ENCODE results near the gene PDE4D.

PDE4D gene

GRCh38 chr5:59782856-59783255 lies 110.7 kb downstream of the PDE4D start:
- H3K27ac Mint-ChIP-seq = no peak overlapping the region
- H3K4me1 Mint-ChIP-seq = no peaks in the 10 kb centered on the region
- no peaks in the 10 kb centered on the region for H3K9me3 Mint-ChIP-seq
- CTCF ChIA-PET = no interaction called here
- DNase-seq = no peak
- H3K4me3 Mint-ChIP-seq = no peak overlapping the region
- H3K27me3 Mint-ChIP-seq = no peaks in the 10 kb centered on the region
- no peaks in the 10 kb centered on the region for H3K36me3 Mint-ChIP-seq

GRCh38 chr5:59779453-59779852 lies 114.1 kb downstream of the PDE4D start:
- H3K4me1 Mint-ChIP-seq = no peaks in the 10 kb centered on the region
- no peak overlapping the region for H3K27ac Mint-ChIP-seq
- DNase-seq = no peak
- no peaks in the 10 kb centered on the region for H3K36me3 Mint-ChIP-seq
- CTCF ChIA-PET = no interaction called here
- no peaks in the 10 kb centered on the region for H3K27me3 Mint-ChIP-seq
- H3K9me3 Mint-ChIP-seq = no peaks in the 10 kb centered on the region
- H3K4me3 Mint-ChIP-seq = no peak overlapping the region

- no peak overlapping the region for H3K4me3 Mint-ChIP-seq
- CTCF ChIA-PET = interaction anchor here (0.7 kb wide), 1 partner anchor 9 kb away, joined by 3 read pairs; no protein-coding TSS in a partner anchor
- no peaks in the 10 kb centered on the region for H3K27me3 Mint-ChIP-seq
- H3K4me1 Mint-ChIP-seq = no peaks in the 10 kb centered on the region
- H3K27ac Mint-ChIP-seq = no peak overlapping the region
- no peak for DNase-seq
- no peaks in the 10 kb centered on the region for H3K9me3 Mint-ChIP-seq
- no peaks in the 10 kb centered on the region for H3K36me3 Mint-ChIP-seq
Measured at GRCh38 chr5:59777028-59777427, 116.5 kb downstream of the PDE4D start.

GRCh38 chr5:59773294-59773693 lies 120.2 kb downstream of the PDE4D start:
- CTCF ChIA-PET = no interaction called here
- Mint-ChIP-seq H3K4me1 (peaks cover 3% of the 10 kb centered on the region), H3K27ac (no peak overlapping the region), H3K9me3 (no peaks in the 10 kb centered on the region), H3K36me3 (no peaks in the 10 kb centered on the region), H3K27me3 (peaks cover 21% of the 10 kb centered on the region), H3K4me3 (no peak overlapping the region)
- DNase-seq = no peak

DNA sequence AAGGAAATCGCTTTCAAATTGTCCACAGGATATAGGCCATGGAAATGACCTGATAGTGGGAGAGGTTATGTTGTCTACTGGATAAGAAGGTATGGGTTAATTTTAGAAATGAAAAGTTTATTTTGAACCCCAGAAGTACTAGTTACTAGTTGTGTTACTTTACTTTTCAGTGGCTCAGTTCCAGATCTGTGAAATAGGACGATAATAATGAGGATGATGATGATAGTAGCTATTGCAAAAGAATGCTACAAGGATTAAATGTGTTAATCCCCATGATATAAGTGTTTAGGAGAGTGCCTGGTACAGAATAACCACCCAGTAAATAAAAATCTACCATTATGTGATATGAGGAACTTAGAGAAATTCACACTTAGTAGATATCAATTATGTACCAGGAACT lies 120.8 kb downstream of the PDE4D start:
- H3K4me1 Mint-ChIP-seq = peaks cover 3% of the 10 kb centered on the region
- no peaks in the 10 kb centered on the region for H3K9me3 Mint-ChIP-seq
- no peak overlapping the region for H3K4me3 Mint-ChIP-seq
- peaks cover 26% of the 10 kb centered on the region for H3K27me3 Mint-ChIP-seq
- DNase-seq = no peak
- no peak overlapping the region for H3K27ac Mint-ChIP-seq
- no peaks in the 10 kb centered on the region for H3K36me3 Mint-ChIP-seq
- CTCF ChIA-PET = no interaction called here

DNA sequence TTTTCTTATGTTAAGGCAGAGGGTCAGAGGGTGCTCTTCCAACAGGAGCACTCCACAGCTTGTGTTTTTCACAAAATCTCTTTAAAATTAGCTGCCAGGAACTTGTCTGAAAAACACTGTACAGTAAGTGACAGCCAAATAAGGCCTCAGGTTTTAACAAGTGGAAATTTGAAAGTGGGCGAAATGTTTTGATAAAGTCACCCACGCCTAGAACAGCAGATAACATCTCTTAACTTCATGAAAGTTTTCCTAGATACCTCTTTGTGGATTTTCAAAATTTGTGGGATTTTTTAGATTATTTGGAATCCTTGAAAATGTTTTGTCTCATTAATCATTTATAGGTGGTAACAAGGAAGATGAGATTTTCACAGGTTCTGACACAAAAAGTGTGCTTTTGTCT lies 121.3 kb downstream of the PDE4D start:
- H3K36me3 Mint-ChIP-seq = no peaks in the 10 kb centered on the region
- peaks cover 28% of the 10 kb centered on the region for H3K27me3 Mint-ChIP-seq
- H3K4me1 Mint-ChIP-seq = peaks cover 3% of the 10 kb centered on the region
- no peak for DNase-seq
- no peak overlapping the region for H3K27ac Mint-ChIP-seq
- no peak overlapping the region for H3K4me3 Mint-ChIP-seq
- H3K9me3 Mint-ChIP-seq = no peaks in the 10 kb centered on the region
- CTCF ChIA-PET = no interaction called here

GRCh38 chr5:59770953-59771352 lies 122.6 kb downstream of the PDE4D start:
- H3K27ac Mint-ChIP-seq = no peak overlapping the region
- H3K4me3 Mint-ChIP-seq = no peak overlapping the region
- H3K4me1 Mint-ChIP-seq = peaks cover 3% of the 10 kb centered on the region
- H3K27me3 Mint-ChIP-seq = peaks cover 33% of the 10 kb centered on the region
- no peaks in the 10 kb centered on the region for H3K9me3 Mint-ChIP-seq
- CTCF ChIA-PET = interaction anchor here (0.8 to 1.0 kb wide), 2 partner anchors 15 to 39 kb away, joined by 3 read pairs; no protein-coding TSS in a partner anchor
- no peak for DNase-seq
- H3K36me3 Mint-ChIP-seq = no peaks in the 10 kb centered on the region

DNA sequence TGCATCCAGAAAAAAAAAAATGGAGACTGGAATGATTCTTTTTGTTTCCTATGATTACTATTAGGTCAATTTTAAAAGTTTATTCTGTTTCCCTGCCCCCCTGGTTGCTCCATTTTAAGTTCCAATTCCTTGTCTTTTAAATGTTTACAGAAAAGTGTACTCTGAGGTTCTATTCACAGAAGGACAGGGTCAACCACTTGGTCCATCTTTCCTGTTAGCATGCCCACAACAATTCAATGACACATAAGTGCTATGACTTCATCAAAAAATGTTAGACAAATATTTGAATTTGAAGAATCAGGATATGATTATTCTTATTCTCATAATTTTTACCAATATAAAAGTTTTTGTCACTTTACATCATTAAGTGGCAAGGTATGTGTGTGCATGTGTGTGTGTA lies 123.7 kb downstream of the PDE4D start:
- no peaks in the 10 kb centered on the region for H3K36me3 Mint-ChIP-seq
- H3K4me1 Mint-ChIP-seq = peaks cover 3% of the 10 kb centered on the region
- CTCF ChIA-PET = no interaction called here
- H3K27me3 Mint-ChIP-seq = peaks cover 33% of the 10 kb centered on the region
- no peaks in the 10 kb centered on the region for H3K9me3 Mint-ChIP-seq
- no peak overlapping the region for H3K27ac Mint-ChIP-seq
- no peak overlapping the region for H3K4me3 Mint-ChIP-seq
- DNase-seq = no peak

DNA sequence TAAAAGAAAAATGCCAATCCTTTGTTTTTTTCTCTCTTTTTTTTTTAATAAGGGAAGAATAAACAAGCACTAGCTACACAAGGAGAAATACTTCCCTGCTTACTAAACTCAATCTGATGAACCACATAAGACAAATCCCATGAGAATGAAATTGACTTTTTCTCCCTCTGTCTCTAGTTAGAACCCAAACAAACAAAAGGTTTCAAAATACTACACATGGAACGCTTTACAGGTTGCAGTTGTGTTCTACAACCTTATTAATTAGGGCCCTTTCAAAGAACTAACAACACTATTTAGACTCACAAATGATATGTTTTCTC lies 124.5 kb downstream of the PDE4D start:
- H3K4me3 Mint-ChIP-seq = peak overlapping the region; percentile 56
- no peaks in the 10 kb centered on the region for H3K36me3 Mint-ChIP-seq
- H3K9me3 Mint-ChIP-seq = no peaks in the 10 kb centered on the region
- H3K27ac Mint-ChIP-seq = no peak overlapping the region
- CTCF ChIA-PET = interaction anchor here (0.6 kb wide), 1 partner anchor 39 kb away, joined by 3 read pairs; no protein-coding TSS in a partner anchor
- DNase-seq = no peak
- peaks cover 3% of the 10 kb centered on the region for H3K4me1 Mint-ChIP-seq
- peaks cover 33% of the 10 kb centered on the region for H3K27me3 Mint-ChIP-seq

- no peak overlapping the region for H3K27ac Mint-ChIP-seq
- peak; percentile 33 for DNase-seq
- CTCF ChIA-PET = no interaction called here
Measured at GRCh38 chr5:59768152-59769040, 125.1 kb downstream of the PDE4D start.

DNA sequence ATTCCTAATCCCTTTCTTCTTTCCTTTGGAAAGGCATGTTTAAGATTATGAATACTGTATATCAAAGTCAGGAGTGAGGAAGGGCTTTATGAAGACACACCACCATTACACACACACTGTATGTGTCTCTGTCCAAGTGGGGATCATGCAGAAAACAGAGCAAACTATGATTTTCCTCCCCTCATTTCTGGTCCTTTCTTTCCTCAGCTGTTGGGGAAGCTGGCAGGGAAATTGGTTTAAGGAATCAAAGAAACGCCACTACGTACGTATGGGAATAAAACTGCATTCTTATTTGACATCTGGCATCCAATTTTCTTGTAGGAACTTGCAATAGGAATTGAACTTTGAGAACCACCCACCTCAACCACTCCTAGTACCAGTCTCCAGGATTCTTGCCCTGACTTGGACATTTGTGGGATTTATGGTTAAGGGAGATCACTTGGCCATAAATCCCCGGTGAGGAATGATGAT lies 125.8 kb downstream of the PDE4D start:
- Mint-ChIP-seq H3K9me3 (no peaks in the 10 kb centered on the region), H3K27me3 (peaks cover 33% of the 10 kb centered on the region), H3K4me1 (peaks cover 3% of the 10 kb centered on the region), H3K27ac (no peak overlapping the region), H3K36me3 (no peaks in the 10 kb centered on the region), H3K4me3 (peak overlapping the region; percentile 56)
- CTCF ChIA-PET = no interaction called here
- DNase-seq = no peak

More at GRCh38 chr5:59768152-59769040, 125.1 kb downstream of the PDE4D start:
- peaks cover 33% of the 10 kb centered on the region for H3K27me3 Mint-ChIP-seq
- no peaks in the 10 kb centered on the region for H3K36me3 Mint-ChIP-seq
- no peaks in the 10 kb centered on the region for H3K9me3 Mint-ChIP-seq
- H3K4me1 Mint-ChIP-seq = peaks cover 3% of the 10 kb centered on the region
- H3K4me3 Mint-ChIP-seq = peak overlapping the region; percentile 56

DNA sequence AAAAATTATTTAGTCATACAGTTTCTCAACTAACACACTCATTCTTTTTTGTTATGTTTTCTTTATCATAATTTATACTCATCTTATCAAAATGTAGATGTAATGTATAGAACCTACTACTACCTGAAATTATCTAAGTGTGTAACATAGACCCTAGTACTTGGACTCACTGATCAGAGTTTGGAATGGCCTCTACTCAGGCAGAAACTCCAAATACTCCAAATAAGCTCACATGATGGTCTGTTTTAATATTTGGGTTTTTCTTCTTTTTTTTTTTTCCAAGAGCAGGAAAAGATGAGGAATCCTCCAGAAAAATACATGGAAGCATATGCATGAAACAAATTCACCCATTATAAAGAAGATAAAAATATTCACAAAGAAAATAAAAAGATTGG lies 126.3 kb downstream of the PDE4D start:
- peaks cover 33% of the 10 kb centered on the region for H3K27me3 Mint-ChIP-seq
- CTCF ChIA-PET = no interaction called here
- H3K36me3 Mint-ChIP-seq = no peaks in the 10 kb centered on the region
- H3K4me3 Mint-ChIP-seq = no peak overlapping the region
- H3K4me1 Mint-ChIP-seq = peaks cover 3% of the 10 kb centered on the region
- DNase-seq = no peak
- H3K27ac Mint-ChIP-seq = no peak overlapping the region
- H3K9me3 Mint-ChIP-seq = no peaks in the 10 kb centered on the region

GRCh38 chr5:59766427-59767210 lies 126.9 kb downstream of the PDE4D start:
- no peaks in the 10 kb centered on the region for H3K9me3 Mint-ChIP-seq
- no peak for DNase-seq
- peaks cover 33% of the 10 kb centered on the region for H3K27me3 Mint-ChIP-seq
- H3K36me3 Mint-ChIP-seq = no peaks in the 10 kb centered on the region
- no peak overlapping the region for H3K27ac Mint-ChIP-seq
- H3K4me1 Mint-ChIP-seq = peaks cover 3% of the 10 kb centered on the region
- CTCF ChIA-PET = no interaction called here
- H3K4me3 Mint-ChIP-seq = no peak overlapping the region

DNA sequence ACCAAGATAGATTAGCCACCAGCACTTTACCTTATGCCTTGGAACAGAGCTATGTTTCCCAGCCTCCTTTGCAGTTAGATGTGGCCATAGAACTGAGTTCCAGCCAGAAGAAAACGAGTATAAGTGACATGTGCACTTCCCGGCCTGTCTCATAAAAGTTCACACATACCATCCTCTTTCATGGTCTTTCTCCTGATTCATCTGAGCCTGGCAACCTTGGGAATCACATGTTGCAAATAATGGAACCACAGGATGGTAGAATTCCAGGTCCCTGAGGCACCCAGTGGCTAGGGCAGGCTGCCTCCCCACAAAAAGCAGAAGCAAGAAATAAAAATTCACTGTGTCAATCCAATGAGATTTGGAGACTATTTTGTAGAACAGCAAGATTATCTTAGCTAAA lies 128.1 kb downstream of the PDE4D start:
- no peak overlapping the region for H3K4me3 Mint-ChIP-seq
- H3K36me3 Mint-ChIP-seq = no peaks in the 10 kb centered on the region
- no peaks in the 10 kb centered on the region for H3K9me3 Mint-ChIP-seq
- CTCF ChIA-PET = no interaction called here
- H3K27ac Mint-ChIP-seq = no peak overlapping the region
- peaks cover 3% of the 10 kb centered on the region for H3K4me1 Mint-ChIP-seq
- DNase-seq = no peak
- peaks cover 29% of the 10 kb centered on the region for H3K27me3 Mint-ChIP-seq

GRCh38 chr5:59764361-59764760 lies 129.2 kb downstream of the PDE4D start:
- Mint-ChIP-seq H3K36me3 (no peaks in the 10 kb centered on the region), H3K9me3 (no peaks in the 10 kb centered on the region), H3K27ac (no peak overlapping the region), H3K4me3 (no peak overlapping the region), H3K4me1 (peaks cover 3% of the 10 kb centered on the region), H3K27me3 (peaks cover 23% of the 10 kb centered on the region)
- CTCF ChIA-PET = no interaction called here
- no peak for DNase-seq

Data from activated naive CD4-positive, alpha-beta T cell treated with anti-CD3 and anti-CD28 coated beads, Interleukin-2, amount 10 ng/mL, durations not matched to agents 7 days and 5 days (primary cell).